K562 (cell line): ENCODE measurements around the gene FGF2. TPM values are rescaled to one million over a fixed set of nuclear protein-coding genes. Genes with fewer than 3 reads are reported as not detected.
A peak's percentile ranks its signal among the peaks of the same experiment; 100 is the strongest.

Source experiments
- DMBX1 ChIP-seq: fragments of 250-450 bp; sonication (Bioruptor Pico); IDR thresholded peaks from 2 replicates; pipeline ENCODE4 v1.8.0; 2022; ENCODE audit warnings: inconsistent platforms, mild to moderate bottlenecking, moderate library complexity, borderline replicate concordance
- ETV5 ChIP-seq: sonication (generic); formaldehyde crosslinking; IDR thresholded peaks from 2 replicates; pipeline ENCODE4 v1.4.0; 2020; ENCODE audit warnings: low read depth, mild to moderate bottlenecking, missing genetic modification reagents
- FOSL1 ChIP-seq: fragments of 200-800 bp; sonication (Bioruptor generic); conservative IDR thresholded peaks from 2 replicates; pipeline ENCODE4 v1.6.1; 2016; ENCODE audit warnings: missing genetic modification characterization, missing compliant biosample characterization
- HNRNPK ChIP-seq: fragments of 200-400 bp; formaldehyde crosslinking; IDR thresholded peaks from one replicate; pipeline ENCODE4 v1.6.1; 2018; ENCODE audit warnings: mild to moderate bottlenecking, low read depth, low read length; ENCODE audit not compliant: poor library complexity, severe bottlenecking
- ILK ChIP-seq: fragments of 450-650 bp; IDR thresholded peaks from 2 replicates; pipeline ENCODE4 v1.6.1; 2016; ENCODE audit warnings: missing genetic modification characterization, low read depth, mild to moderate bottlenecking, missing compliant biosample characterization, moderate library complexity, borderline replicate concordance
- ZBTB9 ChIP-seq: fragments of 450-650 bp; formaldehyde crosslinking; IDR thresholded peaks from 2 replicates; pipeline ENCODE4 v1.4.0; 2020; ENCODE audit warnings: mild to moderate bottlenecking, moderate library complexity
- ZFX ChIP-seq: sonication (generic); formaldehyde crosslinking; IDR thresholded peaks from 2 replicates; pipeline ENCODE4 v1.8.0; 2022; ENCODE audit warnings: mild to moderate bottlenecking, missing genetic modification reagents, moderate library complexity
- ZNF140 ChIP-seq: fragments of 250-450 bp; sonication (Bioruptor Pico); IDR thresholded peaks from 2 replicates; pipeline ENCODE4 v1.8.0; 2021; ENCODE audit warnings: moderate library complexity, mild to moderate bottlenecking, inconsistent platforms
- ZNF717 ChIP-seq: fragments of 250-450 bp; sonication (Bioruptor Pico); IDR thresholded peaks from 2 replicates; pipeline ENCODE4 v1.5.0; 2021
- polyA plus RNA-seq, 8 experiments: library from polyadenylated mRNA; depleted of rRNA in 4 of 8; stranded (reverse) in 5 of 8; unstranded in 3 of 8; fragments of >200 nt; fragmentation: Nextera tagmentation in 2 of 8; fragmentation: Illumina TruSeq in 1 of 8; extraction: Ambion mirVana in 2 of 8; extraction: Trizol in 1 of 8; gene quantifications; 2 replicates each; pipeline versions ENCODE4 v1.2.1 to v1.2.3, GENCODE V29; 2011 to 2014; ENCODE audit warnings: inconsistent platforms in 1 of 8, missing spikeins in 1 of 8
- total RNA-seq, 7 experiments: library from RNA; depleted of rRNA in 6 of 7; stranded (reverse); fragments of >200 nt in 6 of 7; fragmentation: Illumina TruSeq in 2 of 7; extraction: Trizol in 2 of 7; gene quantifications; 2 replicates each; pipeline versions ENCODE4 v1.2.1 to v1.2.3, GENCODE V29; 2011 to 2021; ENCODE audit warnings: low replicate concordance in 1 of 7
- TF ChIP-seq, protein P1 (sequence below), 2 experiments: fragments of 450-650 bp in 1 of 2; sonication (generic) in 1 of 2; formaldehyde crosslinking in 1 of 2; IDR thresholded peaks; 2 replicates each; pipeline versions ENCODE4 v1.7.1 to v1.9.0; 2016 to 2022; ENCODE audit warnings: inconsistent platforms in 1 of 2, mild to moderate bottlenecking in 1 of 2, missing genetic modification reagents in 1 of 2
- TF ChIP-seq, protein P2 (sequence below), 3 experiments: fragments of 200-800 bp in 1 of 3; fragments of 250-450 bp in 1 of 3; fragments of 450-650 bp in 1 of 3; sonication (Bioruptor Pico) in 1 of 3; sonication (Bioruptor generic) in 1 of 3; formaldehyde crosslinking in 1 of 3; IDR thresholded peaks; 2 replicates each; pipeline versions ENCODE4 v1.6.1 to v1.8.0; 2016 to 2022; ENCODE audit warnings: mild to moderate bottlenecking in 2 of 3, missing genetic modification characterization in 2 of 3, missing compliant biosample characterization in 1 of 3, moderate library complexity in 1 of 3

The FGF2 gene
- total and polyA plus RNA-seq, 9 of the 15 experiments (the other 6 are each of a cell fraction or from before 2014, with no cell fraction given), result 2.5 to 19.4 (median 9.2) TPM

DNA sequence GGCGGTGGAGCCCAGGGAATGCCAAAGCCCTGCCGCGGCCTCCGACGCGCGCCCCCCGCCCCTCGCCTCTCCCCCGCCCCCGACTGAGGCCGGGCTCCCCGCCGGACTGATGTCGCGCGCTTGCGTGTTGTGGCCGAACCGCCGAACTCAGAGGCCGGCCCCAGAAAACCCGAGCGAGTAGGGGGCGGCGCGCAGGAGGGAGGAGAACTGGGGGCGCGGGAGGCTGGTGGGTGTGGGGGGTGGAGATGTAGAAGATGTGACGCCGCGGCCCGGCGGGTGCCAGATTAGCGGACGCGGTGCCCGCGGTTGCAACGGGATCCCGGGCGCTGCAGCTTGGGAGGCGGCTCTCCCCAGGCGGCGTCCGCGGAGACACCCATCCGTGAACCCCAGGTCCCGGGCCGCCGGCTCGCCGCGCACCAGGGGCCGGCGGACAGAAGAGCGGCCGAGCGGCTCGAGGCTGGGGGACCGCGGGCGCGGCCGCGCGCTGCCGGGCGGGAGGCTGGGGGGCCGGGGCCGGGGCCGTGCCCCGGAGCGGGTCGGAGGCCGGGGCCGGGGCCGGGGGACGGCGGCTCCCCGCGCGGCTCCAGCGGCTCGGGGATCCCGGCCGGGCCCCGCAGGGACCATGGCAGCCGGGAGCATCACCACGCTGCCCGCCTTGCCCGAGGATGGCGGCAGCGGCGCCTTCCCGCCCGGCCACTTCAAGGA, at the start of gene FGF2 (continued):
- TF ChIP-seq, protein P1, sequence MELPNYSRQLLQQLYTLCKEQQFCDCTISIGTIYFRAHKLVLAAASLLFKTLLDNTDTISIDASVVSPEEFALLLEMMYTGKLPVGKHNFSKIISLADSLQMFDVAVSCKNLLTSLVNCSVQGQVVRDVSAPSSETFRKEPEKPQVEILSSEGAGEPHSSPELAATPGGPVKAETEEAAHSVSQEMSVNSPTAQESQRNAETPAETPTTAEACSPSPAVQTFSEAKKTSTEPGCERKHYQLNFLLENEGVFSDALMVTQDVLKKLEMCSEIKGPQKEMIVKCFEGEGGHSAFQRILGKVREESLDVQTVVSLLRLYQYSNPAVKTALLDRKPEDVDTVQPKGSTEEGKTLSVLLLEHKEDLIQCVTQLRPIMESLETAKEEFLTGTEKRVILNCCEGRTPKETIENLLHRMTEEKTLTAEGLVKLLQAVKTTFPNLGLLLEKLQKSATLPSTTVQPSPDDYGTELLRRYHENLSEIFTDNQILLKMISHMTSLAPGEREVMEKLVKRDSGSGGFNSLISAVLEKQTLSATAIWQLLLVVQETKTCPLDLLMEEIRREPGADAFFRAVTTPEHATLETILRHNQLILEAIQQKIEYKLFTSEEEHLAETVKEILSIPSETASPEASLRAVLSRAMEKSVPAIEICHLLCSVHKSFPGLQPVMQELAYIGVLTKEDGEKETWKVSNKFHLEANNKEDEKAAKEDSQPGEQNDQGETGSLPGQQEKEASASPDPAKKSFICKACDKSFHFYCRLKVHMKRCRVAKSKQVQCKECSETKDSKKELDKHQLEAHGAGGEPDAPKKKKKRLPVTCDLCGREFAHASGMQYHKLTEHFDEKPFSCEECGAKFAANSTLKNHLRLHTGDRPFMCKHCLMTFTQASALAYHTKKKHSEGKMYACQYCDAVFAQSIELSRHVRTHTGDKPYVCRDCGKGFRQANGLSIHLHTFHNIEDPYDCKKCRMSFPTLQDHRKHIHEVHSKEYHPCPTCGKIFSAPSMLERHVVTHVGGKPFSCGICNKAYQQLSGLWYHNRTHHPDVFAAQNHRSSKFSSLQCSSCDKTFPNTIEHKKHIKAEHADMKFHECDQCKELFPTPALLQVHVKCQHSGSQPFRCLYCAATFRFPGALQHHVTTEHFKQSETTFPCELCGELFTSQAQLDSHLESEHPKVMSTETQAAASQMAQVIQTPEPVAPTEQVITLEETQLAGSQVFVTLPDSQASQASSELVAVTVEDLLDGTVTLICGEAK (IDR thresholded peaks at IDR 0.05), result no peak
- TF ChIP-seq, protein P1 (CRISPR knock-in tag; IDR thresholded peaks at IDR 0.05), result no peak
- TF ChIP-seq ETV5 (CRISPR knock-in tag) (no peak), ZNF140 (CRISPR knock-in tag) (no peak), ZBTB9 (CRISPR knock-in tag) (no peak), ZNF717 (CRISPR knock-in tag) (no peak), FOSL1 (0 out of 2 replicates have a peak, but pooled peaks have one; percentile 18), HNRNPK (no peak), ILK (tag) (no peak), DMBX1 (CRISPR knock-in tag) (no peak), ZFX (CRISPR knock-in tag) (no peak; the same call in 1 of the 2 replicates)
- TF ChIP-seq, protein P2, sequence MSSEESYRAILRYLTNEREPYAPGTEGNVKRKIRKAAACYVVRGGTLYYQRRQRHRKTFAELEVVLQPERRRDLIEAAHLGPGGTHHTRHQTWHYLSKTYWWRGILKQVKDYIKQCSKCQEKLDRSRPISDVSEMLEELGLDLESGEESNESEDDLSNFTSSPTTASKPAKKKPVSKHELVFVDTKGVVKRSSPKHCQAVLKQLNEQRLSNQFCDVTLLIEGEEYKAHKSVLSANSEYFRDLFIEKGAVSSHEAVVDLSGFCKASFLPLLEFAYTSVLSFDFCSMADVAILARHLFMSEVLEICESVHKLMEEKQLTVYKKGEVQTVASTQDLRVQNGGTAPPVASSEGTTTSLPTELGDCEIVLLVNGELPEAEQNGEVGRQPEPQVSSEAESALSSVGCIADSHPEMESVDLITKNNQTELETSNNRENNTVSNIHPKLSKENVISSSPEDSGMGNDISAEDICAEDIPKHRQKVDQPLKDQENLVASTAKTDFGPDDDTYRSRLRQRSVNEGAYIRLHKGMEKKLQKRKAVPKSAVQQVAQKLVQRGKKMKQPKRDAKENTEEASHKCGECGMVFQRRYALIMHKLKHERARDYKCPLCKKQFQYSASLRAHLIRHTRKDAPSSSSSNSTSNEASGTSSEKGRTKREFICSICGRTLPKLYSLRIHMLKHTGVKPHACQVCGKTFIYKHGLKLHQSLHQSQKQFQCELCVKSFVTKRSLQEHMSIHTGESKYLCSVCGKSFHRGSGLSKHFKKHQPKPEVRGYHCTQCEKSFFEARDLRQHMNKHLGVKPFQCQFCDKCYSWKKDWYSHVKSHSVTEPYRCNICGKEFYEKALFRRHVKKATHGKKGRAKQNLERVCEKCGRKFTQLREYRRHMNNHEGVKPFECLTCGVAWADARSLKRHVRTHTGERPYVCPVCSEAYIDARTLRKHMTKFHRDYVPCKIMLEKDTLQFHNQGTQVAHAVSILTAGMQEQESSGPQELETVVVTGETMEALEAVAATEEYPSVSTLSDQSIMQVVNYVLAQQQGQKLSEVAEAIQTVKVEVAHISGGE (CRISPR knock-in tag; IDR thresholded peaks at IDR 0.05), result no peak
